PC-9 (cell line): ENCODE measurements around the gene MPP2.

Experiments
- CTCF ChIP-seq: fragments of 200-600 bp; sonication (generic); conservative IDR thresholded peaks from 2 replicates; pipeline ENCODE4 v1.6.1; 2017; ENCODE audit warnings: mixed run types, antibody characterized with exemption, mild to moderate bottlenecking, moderate library complexity
- EZH2 ChIP-seq: fragments of 200-600 bp; sonication (generic); IDR thresholded peaks from 2 replicates; pipeline ENCODE4 v1.8.0; 2017; ENCODE audit warnings: antibody characterized with exemption, low read depth

- TF ChIP-seq EZH2 (no peak), CTCF (no peak)
Observed at GRCh38 chr17:43873091-43873490, 34.2 kb downstream of the MPP2 start.
